ENCODE data around the gene ID2. TPM values are rescaled to one million over a fixed set of nuclear protein-coding genes. Genes with fewer than 3 reads are reported as not detected.

Gene ID2
- total RNA-seq, 2 donors from 2014 or later: 172 to 238 TPM

DNA sequence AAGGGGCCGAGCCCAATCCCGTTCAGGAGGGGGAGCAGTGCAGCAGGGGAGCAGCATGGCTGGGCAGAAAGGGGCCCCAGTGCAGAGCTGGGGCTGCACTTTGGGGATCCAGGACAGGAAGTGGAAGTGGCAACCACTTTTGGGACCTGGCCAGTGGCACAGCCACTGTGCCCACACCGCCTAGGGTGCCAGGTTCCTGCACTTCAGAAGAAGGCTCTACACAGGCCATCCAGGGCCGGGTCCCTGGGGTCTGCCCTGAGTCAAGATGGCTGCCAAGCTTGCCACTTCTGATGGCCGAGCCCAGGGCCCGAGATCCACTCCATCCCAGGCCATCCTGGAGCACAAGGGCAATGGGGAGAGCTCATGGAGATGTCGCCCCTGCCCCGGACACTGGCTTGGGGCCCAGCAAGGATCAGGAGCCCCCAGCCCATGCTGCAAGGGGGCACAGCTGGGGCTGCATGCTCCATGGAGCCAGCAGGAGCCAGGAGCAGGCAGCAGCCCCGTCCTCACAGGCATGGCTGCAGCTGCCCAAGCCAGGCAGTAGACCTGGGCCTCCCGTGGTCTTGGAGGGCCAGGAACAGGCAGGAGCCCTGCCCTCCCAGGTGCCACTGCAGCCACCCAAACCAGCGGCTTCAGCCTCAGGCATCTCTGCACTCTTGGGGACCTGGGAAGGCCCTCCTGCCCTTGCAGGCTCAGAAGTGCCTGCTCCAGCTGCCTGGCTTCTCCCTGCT lies 35.0 kb upstream of the ID2 start:
- H3K27me3 ChIP-seq (replicated peaks; ENCODE audit: insufficient read depth): no peaks in the 10 kb centered on the region
- no peaks in the 10 kb centered on the region for H3K4me1 ChIP-seq (replicated peaks)
- intact Hi-C loops (cut with DNase I): no loop called here
- no peaks in the 10 kb centered on the region for H3K9me3 ChIP-seq
- H3K4me3 ChIP-seq: no peak overlapping the region
- WGBS: 99% methylated on average over 8 of the region's 11 CpGs
- H3K27ac ChIP-seq: no peak overlapping the region
- no peaks in the 10 kb centered on the region for H3K36me3 ChIP-seq
- DNase-seq (ENCODE audit: low spot score): no peak
- no peak for TF ChIP-seq POLR2A (IDR thresholded peaks at IDR 0.05)
- no peak for TF ChIP-seq POLR2AphosphoS5 (IDR thresholded peaks at IDR 0.05)
- TF ChIP-seq, protein P1, sequence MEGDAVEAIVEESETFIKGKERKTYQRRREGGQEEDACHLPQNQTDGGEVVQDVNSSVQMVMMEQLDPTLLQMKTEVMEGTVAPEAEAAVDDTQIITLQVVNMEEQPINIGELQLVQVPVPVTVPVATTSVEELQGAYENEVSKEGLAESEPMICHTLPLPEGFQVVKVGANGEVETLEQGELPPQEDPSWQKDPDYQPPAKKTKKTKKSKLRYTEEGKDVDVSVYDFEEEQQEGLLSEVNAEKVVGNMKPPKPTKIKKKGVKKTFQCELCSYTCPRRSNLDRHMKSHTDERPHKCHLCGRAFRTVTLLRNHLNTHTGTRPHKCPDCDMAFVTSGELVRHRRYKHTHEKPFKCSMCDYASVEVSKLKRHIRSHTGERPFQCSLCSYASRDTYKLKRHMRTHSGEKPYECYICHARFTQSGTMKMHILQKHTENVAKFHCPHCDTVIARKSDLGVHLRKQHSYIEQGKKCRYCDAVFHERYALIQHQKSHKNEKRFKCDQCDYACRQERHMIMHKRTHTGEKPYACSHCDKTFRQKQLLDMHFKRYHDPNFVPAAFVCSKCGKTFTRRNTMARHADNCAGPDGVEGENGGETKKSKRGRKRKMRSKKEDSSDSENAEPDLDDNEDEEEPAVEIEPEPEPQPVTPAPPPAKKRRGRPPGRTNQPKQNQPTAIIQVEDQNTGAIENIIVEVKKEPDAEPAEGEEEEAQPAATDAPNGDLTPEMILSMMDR (IDR thresholded peaks at IDR 0.05): no peak

DNA sequence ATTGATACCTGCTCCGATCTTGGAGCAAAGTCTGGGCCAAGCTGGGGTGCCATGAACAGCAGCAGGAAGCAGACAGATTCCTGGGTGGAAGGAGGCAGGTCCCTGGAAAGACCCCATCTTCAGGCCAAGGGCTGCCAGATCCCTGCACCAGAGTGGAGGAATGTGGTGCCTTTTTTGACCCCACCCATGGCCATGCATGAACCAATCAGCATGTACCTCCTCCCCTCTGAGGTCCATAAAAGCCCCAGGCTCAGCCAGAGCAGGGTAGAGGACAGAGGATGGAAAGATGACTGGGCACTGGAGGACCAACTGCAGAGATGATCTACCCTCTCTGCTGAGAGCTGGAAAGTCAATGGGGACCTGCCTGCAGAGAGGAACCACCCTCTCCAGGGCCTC lies 34.4 kb upstream of the ID2 start:
- DNase-seq (ENCODE audit: low spot score): no peak
- H3K4me3 ChIP-seq: no peak overlapping the region

DNA sequence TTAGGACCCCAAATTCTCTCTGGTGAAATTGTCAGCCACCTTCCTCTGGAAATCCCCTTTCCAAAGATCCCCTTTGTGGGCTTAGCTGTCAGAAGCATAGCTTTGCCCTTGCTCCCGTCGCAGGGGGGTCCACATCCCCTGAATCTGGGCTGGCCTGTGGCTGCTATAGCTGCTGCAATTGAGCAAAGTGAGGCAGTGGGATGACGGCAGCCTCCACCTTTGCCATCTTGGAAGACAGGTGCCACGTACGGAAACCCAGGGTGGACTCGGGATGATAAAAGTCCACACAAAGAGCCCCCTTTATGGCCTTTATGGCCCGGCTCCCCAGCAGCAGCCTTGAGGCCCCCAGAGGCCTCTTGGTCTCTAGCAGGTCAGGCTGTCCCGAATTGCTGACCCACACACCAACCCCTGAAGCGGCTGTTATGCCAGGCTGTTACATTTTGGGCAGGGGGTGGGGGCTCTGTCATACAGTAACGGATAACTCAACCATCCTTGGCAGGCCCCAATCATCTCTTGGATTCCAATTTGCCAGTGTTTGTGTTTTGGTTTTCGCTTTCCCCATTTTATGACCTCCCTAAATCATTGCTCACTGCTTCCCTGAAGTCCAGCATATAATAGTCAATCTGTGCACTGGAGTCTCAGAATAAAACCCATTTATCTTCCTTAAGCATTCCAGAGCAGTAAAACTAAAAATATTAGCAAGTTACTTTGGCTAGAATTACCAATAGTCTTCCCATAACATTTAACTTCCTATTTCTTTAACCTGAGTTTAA lies 33.2 kb upstream of the ID2 start:
- Histone ChIP-seq H3K27me3 (replicated peaks; ENCODE audit: insufficient read depth) (no peaks in the 10 kb centered on the region), H3K36me3 (no peaks in the 10 kb centered on the region), H3K4me1 (replicated peaks) (no peaks in the 10 kb centered on the region), H3K27ac (no peak overlapping the region), H3K9me3 (no peaks in the 10 kb centered on the region), H3K4me3 (no peak overlapping the region)
- WGBS: 94% methylated on average over 11 of the region's 11 CpGs
- DNase-seq (ENCODE audit: low spot score): no peak
- no peak for TF ChIP-seq POLR2AphosphoS5 (IDR thresholded peaks at IDR 0.05)
- intact Hi-C loops (cut with DNase I): no loop called here

More for the DNA sequence above, 34.4 kb upstream of the ID2 start:
- WGBS: no CpG with 5 or more reads among the region's 1 CpG
- Histone ChIP-seq H3K27ac (no peak overlapping the region), H3K36me3 (no peaks in the 10 kb centered on the region), H3K27me3 (replicated peaks; ENCODE audit: insufficient read depth) (no peaks in the 10 kb centered on the region), H3K4me1 (replicated peaks) (no peaks in the 10 kb centered on the region), H3K9me3 (no peaks in the 10 kb centered on the region)
- TF ChIP-seq, protein P1 (IDR thresholded peaks at IDR 0.05): no peak
- TF ChIP-seq POLR2AphosphoS5 (IDR thresholded peaks at IDR 0.05) (no peak), POLR2A (IDR thresholded peaks at IDR 0.05) (no peak)
- intact Hi-C loops (cut with DNase I): no loop called here

- no peaks in the 10 kb centered on the region for H3K4me1 ChIP-seq (replicated peaks)
- intact Hi-C loops (cut with DNase I): no loop called here
- TF ChIP-seq POLR2AphosphoS5 (IDR thresholded peaks at IDR 0.05): no peak
- no peak for TF ChIP-seq POLR2A (IDR thresholded peaks at IDR 0.05)
- TF ChIP-seq, protein P1 (IDR thresholded peaks at IDR 0.05): no peak
- H3K27me3 ChIP-seq (replicated peaks; ENCODE audit: insufficient read depth): no peaks in the 10 kb centered on the region
- no peaks in the 10 kb centered on the region for H3K36me3 ChIP-seq
- DNase-seq (ENCODE audit: low spot score): no peak
- H3K27ac ChIP-seq: no peak overlapping the region
- H3K4me3 ChIP-seq: no peak overlapping the region
- H3K9me3 ChIP-seq: no peaks in the 10 kb centered on the region
- 91% methylated on average over 6 of the region's 6 CpGs for WGBS
Measured at GRCh38 chr2:8649718-8650117, 32.1 kb upstream of the ID2 start.

GRCh38 chr2:8650256-8650655 lies 31.6 kb upstream of the ID2 start:
- Histone ChIP-seq H3K36me3 (no peaks in the 10 kb centered on the region), H3K9me3 (no peaks in the 10 kb centered on the region), H3K27ac (no peak overlapping the region), H3K4me3 (no peak overlapping the region), H3K27me3 (replicated peaks; ENCODE audit: insufficient read depth) (no peaks in the 10 kb centered on the region), H3K4me1 (replicated peaks) (no peaks in the 10 kb centered on the region)
- intact Hi-C loops (cut with DNase I): no loop called here
- whole genome bisulfite sequencing: 95% methylated on average over 4 of the region's 4 CpGs
- DNase-seq (ENCODE audit: low spot score): no peak
- TF ChIP-seq POLR2A (IDR thresholded peaks at IDR 0.05) (no peak), POLR2AphosphoS5 (IDR thresholded peaks at IDR 0.05) (no peak)
- TF ChIP-seq, protein P1 (IDR thresholded peaks at IDR 0.05): no peak
